ENCODE results near the gene MTMR3.
A peak's percentile ranks its signal among the peaks of the same experiment; 100 is the strongest.

Gene MTMR3

GRCh38 chr22:29871684-29872083, 11.3 kb upstream of the MTMR3 start:
- DNase-seq: peak; percentile 36

GRCh38 chr22:29872144-29872893, 10.7 kb upstream of the MTMR3 start:
- no peak for DNase-seq

- DNase-seq: no peak
These were observed 10.0 kb upstream of the MTMR3 start for GRCh38 chr22:29872989-29873388.

GRCh38 chr22:29873943-29874342, 9.0 kb upstream of the MTMR3 start:
- DNase-seq: no peak

- no peak for DNase-seq
These were observed 5.4 kb upstream of the MTMR3 start for GRCh38 chr22:29877620-29878019.

GRCh38 chr22:29879753-29880152, 3.2 kb upstream of the MTMR3 start:
- DNase-seq: no peak

- DNase-seq: no peak
These were observed 294 bp upstream of the MTMR3 start for GRCh38 chr22:29882716-29883044.

- no peak for DNase-seq
These were observed 762 bp downstream of the MTMR3 start for GRCh38 chr22:29883775-29884097.

- no peak for DNase-seq
These were observed 2.6 kb downstream of the MTMR3 start for GRCh38 chr22:29885610-29886009.

- DNase-seq: no peak
These were observed 3.6 kb downstream of the MTMR3 start for GRCh38 chr22:29886596-29886995.

- no peak for DNase-seq
These were observed 4.4 kb downstream of the MTMR3 start for GRCh38 chr22:29887358-29887757.

- no peak for DNase-seq
These were observed 7.8 kb downstream of the MTMR3 start for GRCh38 chr22:29890760-29891159.

- DNase-seq: no peak
These were observed 9.6 kb downstream of the MTMR3 start for GRCh38 chr22:29892315-29893156.

GRCh38 chr22:29901354-29901753, 18.4 kb downstream of the MTMR3 start:
- DNase-seq: no peak

- no peak for DNase-seq
These were observed 20.4 kb downstream of the MTMR3 start for GRCh38 chr22:29903371-29903770.

- DNase-seq: no peak
These were observed 21.0 kb downstream of the MTMR3 start for GRCh38 chr22:29904020-29904419.

GRCh38 chr22:29907753-29908515, 25.0 kb downstream of the MTMR3 start:
- DNase-seq: no peak

- no peak for DNase-seq
These were observed 29.2 kb downstream of the MTMR3 start for GRCh38 chr22:29912141-29912540.

GRCh38 chr22:29912605-29913398, 29.8 kb downstream of the MTMR3 start:
- no peak for DNase-seq

GRCh38 chr22:29914165-29914564, 31.2 kb downstream of the MTMR3 start:
- DNase-seq: no peak

GRCh38 chr22:29914991-29915533, 32.1 kb downstream of the MTMR3 start:
- no peak for DNase-seq

- DNase-seq: no peak
These were observed 33.1 kb downstream of the MTMR3 start for GRCh38 chr22:29916007-29916544.

Measured in NCI-H187 treated with DMSO at 0.1 percent for 48 hours (cell line).